GM12892 (cell line): Measurements from ENCODE around the gene YIPF2.

Source experiments
- POLR2A ChIP-seq: IDR thresholded peaks from 2 replicates; pipeline ENCODE4 v1.6.1; 2011; ENCODE audit warnings: low read depth, low read length, control low read depth
- POLR2AphosphoS5 ChIP-seq: IDR thresholded peaks from 2 replicates; pipeline ENCODE4 v1.6.1; 2011; ENCODE audit warnings: low read depth, low read length, control low read depth
- TAF1 ChIP-seq: IDR thresholded peaks from 2 replicates; pipeline ENCODE4 v1.6.1; 2011; ENCODE audit warnings: low read depth, mild to moderate bottlenecking, control low read depth, low read length, borderline replicate concordance

GRCh38 chr19:10878253-10878652 is 50.2 kb downstream of the YIPF2 start:
- TF ChIP-seq POLR2A (no peak), TAF1 (no peak), POLR2AphosphoS5 (no peak)
